Measurements from ENCODE around the gene ACTBL2. TPM values are rescaled to one million over a fixed set of nuclear protein-coding genes. Genes with fewer than 3 reads are reported as not detected.

Gene ACTBL2
- total and polyA plus RNA-seq, 2 donors (not counting 1 experiment from before 2014, with no cell fraction given), result 0.03 TPM; not detected in 1

DNA sequence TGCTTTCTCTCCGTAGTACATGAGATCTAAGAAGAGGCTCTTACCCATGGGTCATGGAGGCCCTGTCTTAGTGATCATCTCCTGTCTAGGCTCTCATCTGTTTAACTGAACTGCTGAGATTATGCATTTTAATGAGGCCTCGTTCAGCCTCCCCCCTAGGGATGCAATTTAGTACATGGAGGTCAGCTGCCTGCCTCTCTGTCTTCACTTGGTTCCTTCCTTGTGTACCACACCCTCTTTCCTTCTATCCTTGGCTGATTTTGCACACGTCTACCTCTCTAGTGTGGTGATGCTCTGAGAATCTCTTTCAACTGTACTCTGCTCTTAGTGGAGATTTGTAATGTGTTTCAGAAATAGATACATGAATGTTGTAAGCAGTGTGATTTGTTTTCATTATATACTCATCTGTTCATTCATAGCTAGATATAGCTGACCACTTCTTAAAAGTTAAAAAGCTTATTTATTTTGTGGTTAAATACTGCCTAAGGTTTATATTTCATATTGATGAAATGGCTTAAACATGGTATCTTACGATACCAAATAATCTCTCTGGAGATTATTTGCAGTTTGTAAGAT, 3.5 kb upstream of the ACTBL2 start:
- no peaks in the 10 kb centered on the region for H3K9me3 ChIP-seq (ENCODE audit: control insufficient read depth, insufficient read depth, low read depth, low read length)
- H3K4me2 ChIP-seq (ENCODE audit: extremely low read depth, insufficient read depth, low read length), result no peak overlapping the region
- H3K4me1 ChIP-seq (ENCODE audit: control insufficient read depth, extremely low read depth, insufficient read depth, low read length), result peaks cover 16% of the 10 kb centered on the region
- H4K20me1 ChIP-seq (ENCODE audit: control insufficient read depth, extremely low read depth, insufficient read depth, low read length), result no peaks in the 10 kb centered on the region
- H3K79me2 ChIP-seq (ENCODE audit: control insufficient read depth, insufficient read depth, low read length), result no peaks in the 10 kb centered on the region
- no peak overlapping the region for H3K9ac ChIP-seq (ENCODE audit: insufficient read depth, low read length)
- DNase-seq (ENCODE audit: low read depth in 2 of 2), result no peak
- no peak overlapping the region for H2AFZ ChIP-seq (ENCODE audit: low read length)
- no peak overlapping the region for H3K27ac ChIP-seq (ENCODE audit: insufficient read depth, low read length)
- no peak for TF ChIP-seq EZH2 (IDR thresholded peaks at IDR 0.05; ENCODE audit: low read length, missing control alignments)
- TF ChIP-seq, protein P1, sequence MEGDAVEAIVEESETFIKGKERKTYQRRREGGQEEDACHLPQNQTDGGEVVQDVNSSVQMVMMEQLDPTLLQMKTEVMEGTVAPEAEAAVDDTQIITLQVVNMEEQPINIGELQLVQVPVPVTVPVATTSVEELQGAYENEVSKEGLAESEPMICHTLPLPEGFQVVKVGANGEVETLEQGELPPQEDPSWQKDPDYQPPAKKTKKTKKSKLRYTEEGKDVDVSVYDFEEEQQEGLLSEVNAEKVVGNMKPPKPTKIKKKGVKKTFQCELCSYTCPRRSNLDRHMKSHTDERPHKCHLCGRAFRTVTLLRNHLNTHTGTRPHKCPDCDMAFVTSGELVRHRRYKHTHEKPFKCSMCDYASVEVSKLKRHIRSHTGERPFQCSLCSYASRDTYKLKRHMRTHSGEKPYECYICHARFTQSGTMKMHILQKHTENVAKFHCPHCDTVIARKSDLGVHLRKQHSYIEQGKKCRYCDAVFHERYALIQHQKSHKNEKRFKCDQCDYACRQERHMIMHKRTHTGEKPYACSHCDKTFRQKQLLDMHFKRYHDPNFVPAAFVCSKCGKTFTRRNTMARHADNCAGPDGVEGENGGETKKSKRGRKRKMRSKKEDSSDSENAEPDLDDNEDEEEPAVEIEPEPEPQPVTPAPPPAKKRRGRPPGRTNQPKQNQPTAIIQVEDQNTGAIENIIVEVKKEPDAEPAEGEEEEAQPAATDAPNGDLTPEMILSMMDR (conservative IDR thresholded peaks at IDR 0.05 in 1 of 2, IDR thresholded peaks at IDR 0.05 in 1 of 2; ENCODE audit: low read depth in 1 of 2, low read length in 2 of 2), result no peak
- no peaks in the 10 kb centered on the region for H3K27me3 ChIP-seq (ENCODE audit: control insufficient read depth, insufficient read depth, low read length)
- H3K4me3 ChIP-seq (replicated peaks in 1 of 4; ENCODE audit: control extremely low read depth in 1 of 4, insufficient read depth in 1 of 4, low read depth in 3 of 4, low read length in 4 of 4), result no peak overlapping the region
- no peaks in the 10 kb centered on the region for H3K36me3 ChIP-seq (ENCODE audit: control insufficient read depth, insufficient read depth, low read length)

DNA sequence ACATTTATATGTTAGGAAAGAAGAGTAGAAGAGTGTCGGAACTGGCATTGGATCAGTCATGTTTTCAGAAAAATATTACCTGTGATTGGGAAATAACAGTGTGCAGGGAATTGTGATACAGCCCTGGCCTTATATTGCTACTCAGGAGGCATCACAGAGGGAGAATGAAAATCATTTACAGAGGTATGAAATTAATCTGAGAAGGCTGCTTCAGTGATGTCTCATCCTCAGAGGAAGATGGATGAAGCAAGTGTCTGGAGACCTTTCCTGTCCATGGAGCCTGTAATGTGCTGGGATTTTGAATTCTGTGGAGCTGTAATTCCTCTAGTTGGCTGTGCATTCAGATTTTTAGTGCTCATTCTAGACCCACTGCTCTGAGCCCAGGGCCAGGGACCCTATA, 3.8 kb downstream of the ACTBL2 start:
- Histone ChIP-seq H3K79me2 (ENCODE audit: control insufficient read depth, insufficient read depth, low read length) (no peaks in the 10 kb centered on the region), H2AFZ (ENCODE audit: low read length) (no peak overlapping the region), H3K27ac (ENCODE audit: insufficient read depth, low read length) (no peak overlapping the region), H4K20me1 (ENCODE audit: control insufficient read depth, extremely low read depth, insufficient read depth, low read length) (no peaks in the 10 kb centered on the region), H3K27me3 (ENCODE audit: control insufficient read depth, insufficient read depth, low read length) (no peaks in the 10 kb centered on the region), H3K9me3 (ENCODE audit: control insufficient read depth, insufficient read depth, low read depth, low read length) (no peaks in the 10 kb centered on the region), H3K4me2 (ENCODE audit: extremely low read depth, insufficient read depth, low read length) (no peak overlapping the region), H3K4me1 (ENCODE audit: control insufficient read depth, extremely low read depth, insufficient read depth, low read length) (peaks cover 4% of the 10 kb centered on the region), H3K9ac (ENCODE audit: insufficient read depth, low read length) (no peak overlapping the region), H3K36me3 (ENCODE audit: control insufficient read depth, insufficient read depth, low read length) (no peaks in the 10 kb centered on the region), H3K4me3 (replicated peaks in 1 of 4; ENCODE audit: control extremely low read depth in 1 of 4, insufficient read depth in 1 of 4, low read depth in 3 of 4, low read length in 4 of 4) (no peak overlapping the region)
- DNase-seq (ENCODE audit: low read depth in 2 of 2), result no peak
- TF ChIP-seq EZH2 (IDR thresholded peaks at IDR 0.05; ENCODE audit: low read length, missing control alignments), result no peak

DNA sequence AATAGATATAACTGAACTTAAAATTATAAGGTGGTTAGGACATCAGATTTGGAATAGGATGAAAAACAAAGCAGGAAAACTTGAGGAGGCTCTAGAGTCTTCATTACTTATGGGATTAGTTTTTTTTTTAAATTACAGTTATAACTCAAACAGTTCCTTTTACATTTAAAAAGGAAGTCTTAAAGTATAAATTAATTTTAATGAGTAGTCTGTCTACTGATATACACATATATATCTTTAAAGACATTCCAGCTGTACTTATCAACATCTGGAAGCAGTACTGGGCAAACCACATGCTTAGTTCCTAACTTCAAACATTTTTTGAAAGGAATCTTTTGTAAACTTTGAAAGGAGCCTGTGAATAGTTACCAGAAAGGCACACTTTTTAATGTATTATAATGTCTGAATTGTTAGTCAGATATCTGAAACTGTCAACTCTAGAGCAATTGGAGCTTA, 6.0 kb downstream of the ACTBL2 start:
- Histone ChIP-seq H3K4me1 (ENCODE audit: control insufficient read depth, extremely low read depth, insufficient read depth, low read length) (no peaks in the 10 kb centered on the region), H3K9ac (ENCODE audit: insufficient read depth, low read length) (no peak overlapping the region), H3K4me3 (replicated peaks in 1 of 4; ENCODE audit: control extremely low read depth in 1 of 4, insufficient read depth in 1 of 4, low read depth in 3 of 4, low read length in 4 of 4) (no peak overlapping the region), H3K9me3 (ENCODE audit: control insufficient read depth, insufficient read depth, low read depth, low read length) (no peaks in the 10 kb centered on the region), H3K79me2 (ENCODE audit: control insufficient read depth, insufficient read depth, low read length) (no peaks in the 10 kb centered on the region), H3K27me3 (ENCODE audit: control insufficient read depth, insufficient read depth, low read length) (no peaks in the 10 kb centered on the region), H2AFZ (ENCODE audit: low read length) (no peak overlapping the region), H3K4me2 (ENCODE audit: extremely low read depth, insufficient read depth, low read length) (no peak overlapping the region), H3K27ac (ENCODE audit: insufficient read depth, low read length) (no peak overlapping the region), H4K20me1 (ENCODE audit: control insufficient read depth, extremely low read depth, insufficient read depth, low read length) (no peaks in the 10 kb centered on the region), H3K36me3 (ENCODE audit: control insufficient read depth, insufficient read depth, low read length) (no peaks in the 10 kb centered on the region)
- peak in 1 of 2 donors; percentile 40 for DNase-seq (ENCODE audit: low read depth in 2 of 2)
- TF ChIP-seq, protein P1 (conservative IDR thresholded peaks at IDR 0.05 in 1 of 2, IDR thresholded peaks at IDR 0.05 in 1 of 2; ENCODE audit: low read depth in 1 of 2, low read length in 2 of 2), result no peak
- TF ChIP-seq EZH2 (IDR thresholded peaks at IDR 0.05; ENCODE audit: low read length, missing control alignments), result no peak

All from fibroblast of lung (primary cell).